Hepatocyte (in vitro differentiated cells): ENCODE data around the gene SNAP25. TPM values are rescaled to one million over a fixed set of nuclear protein-coding genes. Genes with fewer than 3 reads are reported as not detected.

Experiments used
- DNase-seq: peaks from one replicate; pipeline ENCODE4 v3.0.0-alpha.2; 2016; ENCODE audit warnings: low spot score
- H2AFZ ChIP-seq: fragments of 200-600 bp; sonication (generic); 2 replicates; pipeline ENCODE4 v1.6.0; 2016; ENCODE audit warnings: antibody characterized with exemption, mild to moderate bottlenecking
- H3K27ac ChIP-seq: fragments of 200-600 bp; sonication (generic); 2 replicates; pipeline ENCODE4 v1.5.1; 2016; ENCODE audit warnings: mild to moderate bottlenecking
- H3K27me3 ChIP-seq: fragments of 200-600 bp; sonication (generic); 2 replicates; pipeline ENCODE4 v1.6.1; 2016
- H3K36me3 ChIP-seq: fragments of 200-600 bp; sonication (generic); replicated peaks from 2 replicates; pipeline ENCODE4 v1.5.1; 2016; ENCODE audit warnings: low read depth; ENCODE audit not compliant: insufficient read depth
- H3K4me1 ChIP-seq: fragments of 200-600 bp; sonication (generic); 2 replicates; pipeline ENCODE4 v1.5.1; 2016; ENCODE audit warnings: mild to moderate bottlenecking, moderate library complexity; ENCODE audit not compliant: insufficient read depth
- H3K4me2 ChIP-seq: fragments of 200-600 bp; sonication (generic); 2 replicates; pipeline ENCODE4 v1.6.0; 2016
- H3K4me3 ChIP-seq: fragments of 200-600 bp; sonication (generic); 2 replicates; pipeline ENCODE4 v1.5.1; 2016; ENCODE audit warnings: mild to moderate bottlenecking
- H3K79me2 ChIP-seq: fragments of 200-600 bp; sonication (generic); 2 replicates; pipeline ENCODE4 v1.6.0; 2017; ENCODE audit warnings: mild to moderate bottlenecking
- H3K9me2 ChIP-seq: fragments of 200-600 bp; sonication (generic); replicated peaks from 2 replicates; pipeline ENCODE4 v1.6.0; 2017; ENCODE audit warnings: mild to moderate bottlenecking; ENCODE audit not compliant: insufficient read depth
- H3K9me3 ChIP-seq: fragments of 200-600 bp; sonication (generic); 2 replicates; pipeline ENCODE4 v1.5.1; 2016; ENCODE audit warnings: low read depth, mild to moderate bottlenecking
- H4K20me1 ChIP-seq: fragments of 200-600 bp; sonication (generic); 2 replicates; pipeline ENCODE4 v1.6.0; 2016; ENCODE audit warnings: mild to moderate bottlenecking; ENCODE audit not compliant: insufficient read depth, poor library complexity, severe bottlenecking
- CTCF ChIP-seq: fragments of 200-600 bp; sonication (generic); IDR thresholded peaks from 2 replicates; pipeline ENCODE4 v1.5.1; 2016; ENCODE audit warnings: antibody characterized with exemption, mild to moderate bottlenecking; ENCODE audit not compliant: poor library complexity
- EZH2 ChIP-seq: fragments of 200-600 bp; sonication (generic); IDR thresholded peaks from 2 replicates; pipeline ENCODE4 v1.6.1; 2016; ENCODE audit warnings: antibody characterized with exemption, mild to moderate bottlenecking, borderline replicate concordance
- EZH2phosphoT487 ChIP-seq: fragments of 200-600 bp; sonication (generic); IDR thresholded peaks from one replicate; pipeline ENCODE4 v1.6.1; 2018; ENCODE audit warnings: antibody characterized with exemption, mild to moderate bottlenecking, low read depth, moderate library complexity; ENCODE audit not compliant: unreplicated experiment, severe bottlenecking
- WGBS: methylation state at CpG from one replicate; pipeline ENCODE4 v1.1.6; 2016; ENCODE audit warnings: low lambda C conversion rate; ENCODE audit errors: missing lambda C conversion rate; 5-methylcytosine and 5-hydroxymethylcytosine counted together
- polyA plus RNA-seq: library from polyadenylated mRNA; unstranded; fragments of >200 nt; fragmentation: Nextera tagmentation; extraction: Ambion mirVana; gene quantifications from 2 replicates; pipeline ENCODE4 v1.2.1, GENCODE V29; 2016
- total RNA-seq: library from RNA; depleted of rRNA; stranded (reverse); fragments of >200 nt; gene quantifications from 2 replicates; pipeline ENCODE4 v1.2.3, GENCODE V29; 2014

Gene SNAP25
- total and polyA plus RNA-seq, 2 experiments from 2014 or later, result 3.7 to 5.2 TPM

- no peak overlapping the region for H2AFZ ChIP-seq
- peaks cover 7% of the 10 kb centered on the region for H3K27me3 ChIP-seq
- 75% methylated on average over 4 of the region's 4 CpGs for WGBS
- DNase-seq, result no peak
- H3K36me3 ChIP-seq, result no peaks in the 10 kb centered on the region
- H3K9me3 ChIP-seq, result no peaks in the 10 kb centered on the region
- no peaks in the 10 kb centered on the region for H3K9me2 ChIP-seq
- H4K20me1 ChIP-seq, result no peaks in the 10 kb centered on the region
- no peak overlapping the region for H3K4me2 ChIP-seq
- H3K4me3 ChIP-seq, result no peak overlapping the region
- TF ChIP-seq CTCF (peak; percentile 31), EZH2phosphoT487 (no peak)
- no peak overlapping the region for H3K27ac ChIP-seq
- no peaks in the 10 kb centered on the region for H3K79me2 ChIP-seq
- no peaks in the 10 kb centered on the region for H3K4me1 ChIP-seq
These were observed 38.9 kb upstream of the SNAP25 start for GRCh38 chr20:10179574-10180298.

- Histone ChIP-seq H3K79me2 (no peaks in the 10 kb centered on the region), H2AFZ (no peak overlapping the region), H3K27ac (no peak overlapping the region), H3K9me3 (no peaks in the 10 kb centered on the region), H3K27me3 (peaks cover 7% of the 10 kb centered on the region), H3K4me2 (no peak overlapping the region), H3K9me2 (no peaks in the 10 kb centered on the region), H3K36me3 (no peaks in the 10 kb centered on the region), H3K4me1 (no peaks in the 10 kb centered on the region), H4K20me1 (no peaks in the 10 kb centered on the region), H3K4me3 (no peak overlapping the region)
- 80% methylated on average over 2 of the region's 2 CpGs for WGBS
- DNase-seq, result no peak
- no peak for TF ChIP-seq EZH2
- no peak for TF ChIP-seq EZH2phosphoT487
- TF ChIP-seq CTCF, result no peak
These were observed 37.9 kb upstream of the SNAP25 start for GRCh38 chr20:10180651-10181235.

GRCh38 chr20:10185741-10186558, 32.7 kb upstream of the SNAP25 start:
- H3K27me3 ChIP-seq, result no peaks in the 10 kb centered on the region
- peak; percentile 28 for DNase-seq
- no peak overlapping the region for H2AFZ ChIP-seq
- H3K9me2 ChIP-seq, result no peaks in the 10 kb centered on the region
- H3K9me3 ChIP-seq, result no peaks in the 10 kb centered on the region
- no peaks in the 10 kb centered on the region for H3K36me3 ChIP-seq
- WGBS, result 82% methylated on average over 3 of the region's 3 CpGs
- no peaks in the 10 kb centered on the region for H4K20me1 ChIP-seq
- peak overlapping the region; percentile 78 for H3K27ac ChIP-seq
- no peak overlapping the region for H3K4me2 ChIP-seq
- H3K79me2 ChIP-seq, result no peaks in the 10 kb centered on the region
- no peaks in the 10 kb centered on the region for H3K4me1 ChIP-seq
- H3K4me3 ChIP-seq, result no peak overlapping the region
- TF ChIP-seq EZH2phosphoT487 (no peak), EZH2 (no peak), CTCF (no peak)
